Spleen (tissue), 7 donors: Measurements from ENCODE around the gene TKT.

ENCODE experiments used
- CTCF ChIP-seq, 11 experiments: fragments of 200-600 bp in 7 of 11; fragments of 450-650 bp in 4 of 11; sonication (generic) in 4 of 11; IDR thresholded peaks in 8 of 11; conservative IDR thresholded peaks in 3 of 11; 1 replicate in 7 of 11; 2 replicates in 4 of 11; pipeline versions ENCODE4 v1.4.0 to v1.8.0; 2016 to 2021; ENCODE audit warnings: antibody characterized with exemption in 11 of 11, inconsistent platforms in 4 of 11, mild to moderate bottlenecking in 1 of 11
- POLR2A ChIP-seq, 3 donors: fragments of 450-650 bp; IDR thresholded peaks; one replicate each; pipeline ENCODE4 v1.5.1; 2017; ENCODE audit warnings: antibody characterized with exemption in 3 of 3, mild to moderate bottlenecking in 1 of 3
- POLR2AphosphoS5 ChIP-seq, 3 donors: sonication (generic); formaldehyde crosslinking; IDR thresholded peaks; one replicate each; pipeline ENCODE4 v1.5.1; 2017; ENCODE audit warnings: antibody characterized with exemption in 3 of 3
- donor health status: DM: no; HTN: no; CAD: no; lungs with moderate emphysema.
- donor health status: DM: no; HTN: no; CAD: no.
- donor health status: DM: no; HTN: no; CAD: no.

GRCh38 chr3:53224026-53224425, 31.8 kb downstream of the TKT start:
- TF ChIP-seq CTCF (IDR thresholded peaks at IDR 0.05 in 8 of 11, conservative IDR thresholded peaks at IDR 0.05 in 3 of 11) (no peak), POLR2AphosphoS5 (IDR thresholded peaks at IDR 0.05) (peak in 2 of 3 donors; percentile 61 to 73), POLR2A (IDR thresholded peaks at IDR 0.05) (no peak)
